ENCODE results near the gene PRAME. TPM values are rescaled to one million over a fixed set of nuclear protein-coding genes. Genes with fewer than 3 reads are reported as not detected.
"Not testable (repeated sequence)": the region's sequence is repeated elsewhere in the genome, so short reads cannot be mapped to it uniquely, and the experiment has no call there.

The PRAME gene
- total RNA-seq, 1 experiment from 2014 or later, result not detected

DNA sequence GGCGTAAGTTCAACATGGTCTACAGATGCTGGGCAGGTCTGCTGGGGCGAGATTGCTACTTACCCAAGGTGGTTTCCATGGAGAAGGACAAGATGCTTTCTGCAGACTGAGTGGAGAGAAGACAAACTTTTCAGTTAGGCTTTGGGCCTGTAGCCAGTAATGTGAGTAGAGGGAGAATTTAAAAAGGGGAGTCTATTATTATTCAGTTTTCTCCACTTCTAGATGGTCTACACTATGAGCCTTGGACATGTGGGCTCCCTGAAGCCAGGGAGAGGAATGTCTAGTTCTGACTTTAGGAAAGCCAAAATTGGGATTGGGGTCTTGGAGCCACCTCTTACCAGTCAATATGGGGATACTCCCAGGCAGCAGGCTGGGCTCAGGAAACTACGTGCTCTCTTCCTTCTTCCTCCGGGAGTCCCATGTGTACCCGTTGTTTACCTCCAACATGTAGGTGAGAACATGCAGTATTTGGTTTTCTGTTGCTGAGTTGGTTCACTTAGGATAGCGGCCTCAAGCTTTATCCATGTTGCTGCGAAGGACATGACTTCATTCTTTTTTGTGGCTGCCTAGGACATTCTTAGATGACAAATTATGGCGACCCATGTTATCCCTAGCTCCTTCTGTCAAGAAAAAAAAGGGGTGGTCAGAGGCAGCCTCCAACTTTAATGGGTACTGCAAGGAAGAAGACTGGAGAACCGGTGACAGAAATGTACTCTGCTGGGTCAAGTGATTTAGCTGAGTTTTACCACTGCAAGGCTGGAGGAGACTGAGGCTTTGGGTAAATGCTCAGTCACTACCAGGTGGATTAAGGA lies 24.3 kb downstream of the PRAME start:
- Mint-ChIP-seq H3K27me3 (ENCODE audit: insufficient read depth, unreplicated experiment) (peaks cover 8% of the 10 kb centered on the region), H3K4me1 (ENCODE audit: low read depth, unreplicated experiment) (no peaks in the 10 kb centered on the region)
- CTCF ChIA-PET, result interaction anchor here (0.6 kb wide), 2 partner anchors 9 to 419 kb away, joined by 3 to 6 read pairs; no protein-coding TSS in a partner anchor

DNA sequence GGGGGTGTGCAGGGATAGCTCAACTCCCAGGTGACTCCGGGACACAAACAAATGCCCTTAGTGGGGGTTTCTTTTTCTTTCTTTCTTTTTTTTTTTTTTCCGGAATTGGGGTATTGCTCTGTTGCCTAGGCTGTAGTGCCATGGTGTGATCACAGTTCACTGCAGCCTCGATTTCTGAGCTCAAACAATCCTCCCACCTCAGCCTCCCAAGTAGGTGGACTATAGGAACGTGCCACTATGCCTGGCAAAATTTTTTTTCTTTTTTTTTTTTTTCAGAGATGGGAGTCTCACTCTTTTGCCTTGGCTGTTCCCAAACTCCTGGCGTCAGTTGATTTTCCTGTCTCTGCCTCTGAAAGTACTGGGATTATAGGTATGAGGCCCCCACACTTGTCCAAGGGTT lies 25.2 kb downstream of the PRAME start:
- BruUV-seq (replicated peaks), result no TSS peak
- no peaks in the 10 kb centered on the region for H3K4me1 ChIP-seq
- H3K27me3 Mint-ChIP-seq (ENCODE audit: insufficient read depth, unreplicated experiment), result peaks cover 8% of the 10 kb centered on the region
- ChIA-PET POLR2A (interaction anchor here (0.6 kb wide), 1 partner anchor 514 kb away, joined by 5 read pairs; no protein-coding TSS in a partner anchor), CTCF (no interaction called here)
- TF ChIP-seq, protein P1, sequence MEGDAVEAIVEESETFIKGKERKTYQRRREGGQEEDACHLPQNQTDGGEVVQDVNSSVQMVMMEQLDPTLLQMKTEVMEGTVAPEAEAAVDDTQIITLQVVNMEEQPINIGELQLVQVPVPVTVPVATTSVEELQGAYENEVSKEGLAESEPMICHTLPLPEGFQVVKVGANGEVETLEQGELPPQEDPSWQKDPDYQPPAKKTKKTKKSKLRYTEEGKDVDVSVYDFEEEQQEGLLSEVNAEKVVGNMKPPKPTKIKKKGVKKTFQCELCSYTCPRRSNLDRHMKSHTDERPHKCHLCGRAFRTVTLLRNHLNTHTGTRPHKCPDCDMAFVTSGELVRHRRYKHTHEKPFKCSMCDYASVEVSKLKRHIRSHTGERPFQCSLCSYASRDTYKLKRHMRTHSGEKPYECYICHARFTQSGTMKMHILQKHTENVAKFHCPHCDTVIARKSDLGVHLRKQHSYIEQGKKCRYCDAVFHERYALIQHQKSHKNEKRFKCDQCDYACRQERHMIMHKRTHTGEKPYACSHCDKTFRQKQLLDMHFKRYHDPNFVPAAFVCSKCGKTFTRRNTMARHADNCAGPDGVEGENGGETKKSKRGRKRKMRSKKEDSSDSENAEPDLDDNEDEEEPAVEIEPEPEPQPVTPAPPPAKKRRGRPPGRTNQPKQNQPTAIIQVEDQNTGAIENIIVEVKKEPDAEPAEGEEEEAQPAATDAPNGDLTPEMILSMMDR (IDR thresholded peaks at IDR 0.05; ENCODE audit: insufficient read depth in 1 of 2, low read depth in 1 of 2, low read length in 1 of 2, severe bottlenecking in 1 of 2, unreplicated experiment in 1 of 2), result no peak
- H3K27me3 ChIP-seq (replicated peaks; ENCODE audit: control insufficient read depth, insufficient read depth, low read length), result no peaks in the 10 kb centered on the region
- no peak overlapping the region for H3K4me3 ChIP-seq (ENCODE audit: low read depth, low read length)
- H3K27ac Mint-ChIP-seq (ENCODE audit: unreplicated experiment), result no peak overlapping the region
- H3K36me3 ChIP-seq (ENCODE audit: control insufficient read depth, insufficient read depth, low read length), result no peaks in the 10 kb centered on the region
- H3K9me3 ChIP-seq, result no peaks in the 10 kb centered on the region
- intact Hi-C loops (cut with micrococcal nuclease; ENCODE audit: unreplicated experiment), result no loop called here
- no peak for DNase-seq
- no peaks in the 10 kb centered on the region for H3K4me1 Mint-ChIP-seq (ENCODE audit: low read depth, unreplicated experiment)
- H3K9me3 Mint-ChIP-seq (ENCODE audit: unreplicated experiment), result no peaks in the 10 kb centered on the region
- no peak overlapping the region for H3K4me3 Mint-ChIP-seq (ENCODE audit: unreplicated experiment)
- H3K36me3 Mint-ChIP-seq (ENCODE audit: insufficient read depth, unreplicated experiment), result no peaks in the 10 kb centered on the region

More for the DNA sequence above, 24.3 kb downstream of the PRAME start:
- Mint-ChIP-seq H3K36me3 (ENCODE audit: insufficient read depth, unreplicated experiment) (no peaks in the 10 kb centered on the region), H3K9me3 (ENCODE audit: unreplicated experiment) (no peaks in the 10 kb centered on the region), H3K4me3 (ENCODE audit: unreplicated experiment) (no peak overlapping the region), H3K27ac (ENCODE audit: unreplicated experiment) (no peak overlapping the region)
- Histone ChIP-seq H3K4me1 (no peaks in the 10 kb centered on the region), H3K4me3 (ENCODE audit: low read depth, low read length) (no peak overlapping the region), H3K27me3 (replicated peaks; ENCODE audit: control insufficient read depth, insufficient read depth, low read length) (no peaks in the 10 kb centered on the region), H3K36me3 (ENCODE audit: control insufficient read depth, insufficient read depth, low read length) (no peaks in the 10 kb centered on the region), H3K9me3 (no peaks in the 10 kb centered on the region)
- POLR2A ChIA-PET, result interaction anchor here (0.6 kb wide), 1 partner anchor 513 kb away, joined by 5 read pairs; no protein-coding TSS in a partner anchor
- BruUV-seq (replicated peaks), result no TSS peak
- TF ChIP-seq, protein P1 (IDR thresholded peaks at IDR 0.05; ENCODE audit: insufficient read depth in 1 of 2, low read depth in 1 of 2, low read length in 1 of 2, severe bottlenecking in 1 of 2, unreplicated experiment in 1 of 2), result no peak
- no peak for DNase-seq
- intact Hi-C loops (cut with micrococcal nuclease; ENCODE audit: unreplicated experiment), result no loop called here

DNA sequence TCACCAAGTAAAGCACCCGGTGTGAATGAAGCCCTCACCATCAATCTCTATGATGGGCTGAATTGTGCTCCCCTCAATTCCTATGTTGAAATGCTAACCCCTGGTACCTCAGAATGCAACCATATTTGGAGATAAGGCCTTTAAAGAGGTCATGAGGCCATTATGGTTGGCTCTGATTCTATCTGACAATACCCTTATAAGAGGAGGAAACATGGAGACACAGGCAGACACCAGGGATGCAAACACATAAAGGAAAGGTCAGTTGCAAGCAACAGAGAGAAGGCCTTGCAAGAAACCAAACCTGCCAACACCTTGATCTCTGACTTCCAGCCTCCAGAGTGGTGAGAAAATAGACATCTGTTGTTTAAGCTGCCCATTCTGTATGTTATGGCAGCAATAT lies 25.6 kb downstream of the PRAME start:
- H3K4me3 Mint-ChIP-seq (ENCODE audit: unreplicated experiment), result no peak overlapping the region
- TF ChIP-seq, protein P1 (IDR thresholded peaks at IDR 0.05; ENCODE audit: insufficient read depth in 1 of 2, low read depth in 1 of 2, low read length in 1 of 2, severe bottlenecking in 1 of 2, unreplicated experiment in 1 of 2), result no peak
- intact Hi-C loops (cut with micrococcal nuclease; ENCODE audit: unreplicated experiment), result no loop called here
- no TSS peak for BruUV-seq (replicated peaks)
- Histone ChIP-seq H3K9me3 (no peaks in the 10 kb centered on the region), H3K4me1 (no peaks in the 10 kb centered on the region), H3K36me3 (ENCODE audit: control insufficient read depth, insufficient read depth, low read length) (no peaks in the 10 kb centered on the region), H3K27me3 (replicated peaks; ENCODE audit: control insufficient read depth, insufficient read depth, low read length) (no peaks in the 10 kb centered on the region), H3K4me3 (ENCODE audit: low read depth, low read length) (no peak overlapping the region)
- ChIA-PET POLR2A (no interaction called here), CTCF (no interaction called here)
- no peaks in the 10 kb centered on the region for H3K4me1 Mint-ChIP-seq (ENCODE audit: low read depth, unreplicated experiment)
- H3K27ac Mint-ChIP-seq (ENCODE audit: unreplicated experiment), result no peak overlapping the region
- no peaks in the 10 kb centered on the region for H3K9me3 Mint-ChIP-seq (ENCODE audit: unreplicated experiment)
- peaks cover 8% of the 10 kb centered on the region for H3K27me3 Mint-ChIP-seq (ENCODE audit: insufficient read depth, unreplicated experiment)
- no peaks in the 10 kb centered on the region for H3K36me3 Mint-ChIP-seq (ENCODE audit: insufficient read depth, unreplicated experiment)
- DNase-seq, result no peak

DNA sequence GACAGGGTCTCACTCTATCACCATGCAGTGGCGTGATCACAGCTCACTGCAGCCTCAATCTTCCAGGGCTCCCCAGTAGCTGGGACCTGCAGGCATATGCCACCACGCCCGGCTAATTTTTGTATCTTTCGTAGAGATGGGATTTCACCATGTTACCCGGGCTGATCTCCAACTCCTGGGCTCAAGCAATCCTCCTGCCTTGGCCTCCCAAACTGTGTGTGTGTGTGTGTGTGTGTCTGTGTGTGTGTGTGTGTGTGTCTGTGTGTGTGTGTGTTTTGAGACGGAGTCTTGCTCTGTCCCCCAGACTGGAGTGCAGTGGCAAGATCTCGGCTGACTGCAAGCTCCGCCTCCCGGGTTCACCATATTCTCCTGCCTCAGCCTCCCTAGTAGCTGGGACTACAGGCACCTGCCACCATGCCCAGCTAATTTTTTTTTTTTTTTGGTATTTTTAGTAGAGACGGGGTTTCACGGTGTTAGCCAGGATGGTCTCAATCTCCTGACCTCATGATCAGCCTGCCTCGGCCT lies 26.5 kb downstream of the PRAME start:
- DNase-seq; H3K4me3 ChIP-seq (ENCODE audit: low read depth, low read length); CTCF ChIA-PET; POLR2A ChIA-PET; H3K27ac Mint-ChIP-seq (ENCODE audit: unreplicated experiment); H3K27me3 ChIP-seq (replicated peaks; ENCODE audit: control insufficient read depth, insufficient read depth, low read length); H3K27me3 Mint-ChIP-seq (ENCODE audit: insufficient read depth, unreplicated experiment); BruUV-seq (replicated peaks); H3K36me3 Mint-ChIP-seq (ENCODE audit: insufficient read depth, unreplicated experiment); H3K9me3 Mint-ChIP-seq (ENCODE audit: unreplicated experiment); H3K4me1 Mint-ChIP-seq (ENCODE audit: low read depth, unreplicated experiment); H3K4me1 ChIP-seq; H3K9me3 ChIP-seq; H3K4me3 Mint-ChIP-seq (ENCODE audit: unreplicated experiment); H3K36me3 ChIP-seq (ENCODE audit: control insufficient read depth, insufficient read depth, low read length); intact Hi-C loops (cut with micrococcal nuclease; ENCODE audit: unreplicated experiment): not testable (repeated sequence)
